SK-N-SH (cell line): ENCODE results near the gene CAPS2. TPM values are rescaled to one million over a fixed set of nuclear protein-coding genes. Genes with fewer than 3 reads are reported as not detected.
A peak's percentile ranks its signal among the peaks of the same experiment; 100 is the strongest.

Source experiments
- CTCF ChIA-PET: fragments of 300-600, 350-600 bp; formaldehyde crosslinking; extraction: SDS; loops from one replicate; lab custom pipeline; 2021; lab: Yijun Ruan, JAX
- POLR2A ChIA-PET: fragments of 350-600 bp; sonication (Branson Sonifier 250); formaldehyde crosslinking; extraction: SDS; loops from one replicate; lab custom pipeline; 2020; ENCODE audit warnings: antibody characterized with exemption, inconsistent platforms; lab: Yijun Ruan, JAX
- DNase-seq: peaks from one replicate; pipeline ENCODE4 v3.0.0; 2012
- H2AFZ ChIP-seq: fragments of 200-600 bp; sonication (generic); 2 replicates; pipeline ENCODE4 v1.8.1; 2016; ENCODE audit warnings: antibody characterized with exemption, mild to moderate bottlenecking, low read depth
- H3F3A ChIP-seq: fragments of 200-600 bp; sonication (generic); replicated peaks from 2 replicates; pipeline ENCODE3; 2016; ENCODE audit warnings: antibody characterized with exemption, mild to moderate bottlenecking; ENCODE audit not compliant: insufficient read depth
- H3K27ac ChIP-seq, 2 experiments: fragments of 200-500 bp in 1 of 2; fragments of 200-600 bp in 1 of 2; sonication (Bioruptor generic) in 1 of 2; sonication (generic), shearing (Covaris generic) in 1 of 2; 2 replicates each; pipeline versions ENCODE4 v1.5.1 to v1.6.1; 2014 to 2016; ENCODE audit warnings: low read depth in 2 of 2, inconsistent platforms in 1 of 2, low read length in 1 of 2, mild to moderate bottlenecking in 1 of 2, mixed read lengths in 1 of 2
- H3K27me3 ChIP-seq: fragments of 200-600 bp; sonication (generic), shearing (Covaris generic); 2 replicates; pipeline ENCODE4 v1.6.1; 2016; ENCODE audit warnings: mixed run types; ENCODE audit not compliant: insufficient read depth
- H3K36me3 ChIP-seq, 2 experiments: fragments of 200-500 bp in 1 of 2; fragments of 200-600 bp in 1 of 2; sonication (Bioruptor generic) in 1 of 2; sonication (generic) in 1 of 2; replicated peaks in 1 of 2; 2 replicates each; pipeline versions ENCODE3 to v1.5.1; 2014 to 2016; ENCODE audit warnings: low read length in 1 of 2, mild to moderate bottlenecking in 1 of 2; ENCODE audit not compliant: insufficient read depth in 2 of 2, control insufficient read depth in 1 of 2
- H3K4me1 ChIP-seq, 2 experiments: fragments of 200-500 bp in 1 of 2; fragments of 200-600 bp in 1 of 2; sonication (Bioruptor generic) in 1 of 2; sonication (generic), shearing (Covaris generic) in 1 of 2; 2 replicates each; pipeline versions ENCODE4 v1.5.1 to v1.6.1; 2014 to 2016; ENCODE audit warnings: low read depth in 1 of 2, low read length in 1 of 2, mixed run types in 1 of 2; ENCODE audit not compliant: insufficient read depth in 2 of 2, control insufficient read depth in 1 of 2
- H3K4me2 ChIP-seq: fragments of 200-600 bp; sonication (generic), shearing (Covaris generic); 2 replicates; pipeline ENCODE4 v1.6.1; 2017; ENCODE audit warnings: mixed run types
- H3K4me3 ChIP-seq, 2 experiments: fragments of 200-500 bp in 1 of 2; fragments of 200-600 bp in 1 of 2; sonication (Bioruptor generic) in 1 of 2; sonication (generic), shearing (Covaris generic) in 1 of 2; 2 replicates each; pipeline versions ENCODE4 v1.5.1 to v1.8.1; 2014 to 2016; ENCODE audit warnings: low read depth in 2 of 2, inconsistent platforms in 1 of 2, low read length in 1 of 2, mild to moderate bottlenecking in 1 of 2, mixed read lengths in 1 of 2, moderate library complexity in 1 of 2
- H3K79me2 ChIP-seq: fragments of 200-600 bp; sonication (generic); 2 replicates; pipeline ENCODE4 v1.8.1; 2017; ENCODE audit warnings: mild to moderate bottlenecking; ENCODE audit not compliant: insufficient read depth
- H3K9ac ChIP-seq: fragments of 200-600 bp; sonication (generic); 2 replicates; pipeline ENCODE4 v1.6.1; 2017; ENCODE audit warnings: mixed run types
- H3K9me2 ChIP-seq: fragments of 200-600 bp; sonication (generic); 2 replicates; pipeline ENCODE4 v1.6.1; 2017; ENCODE audit warnings: mixed run types
- H3K9me3 ChIP-seq: fragments of 200-600 bp; sonication (generic); 2 replicates; pipeline ENCODE4 v1.6.1; 2017; ENCODE audit warnings: mixed run types, mild to moderate bottlenecking, moderate library complexity
- H4K20me1 ChIP-seq: fragments of 200-600 bp; sonication (generic); 2 replicates; pipeline ENCODE4 v1.6.1; 2017; ENCODE audit warnings: mild to moderate bottlenecking, mixed run types; ENCODE audit not compliant: insufficient read depth
- CTCF ChIP-seq: fragments of 200-600 bp; sonication (generic); IDR thresholded peaks from 2 replicates; pipeline ENCODE4 v1.6.1; 2017; ENCODE audit warnings: antibody characterized with exemption, mild to moderate bottlenecking, moderate library complexity
- EP300 ChIP-seq, 2 experiments: IDR thresholded peaks; 2 replicates each; pipeline versions ENCODE4 v1.4.0 to v1.6.1; 2012; ENCODE audit warnings: borderline replicate concordance in 1 of 2, low read depth in 1 of 2, low read length in 1 of 2
- FOSL2 ChIP-seq: IDR thresholded peaks from 2 replicates; pipeline ENCODE4 v1.4.0; 2012; ENCODE audit warnings: low read depth, mild to moderate bottlenecking, moderate library complexity, borderline replicate concordance
- GATA2 ChIP-seq: sonication (generic); formaldehyde crosslinking; IDR thresholded peaks from 2 replicates; pipeline ENCODE4 v1.5.0; 2020; ENCODE audit warnings: mild to moderate bottlenecking, missing genetic modification reagents
- MXI1 ChIP-seq: IDR thresholded peaks from 2 replicates; pipeline ENCODE4 v1.6.1; 2012; ENCODE audit warnings: mild to moderate bottlenecking, low read depth, low read length, improper control_type of control experiment
- RAD21 ChIP-seq: IDR thresholded peaks from 2 replicates; pipeline ENCODE4 v1.6.1; 2012; ENCODE audit warnings: mild to moderate bottlenecking, low read length
- RFX5 ChIP-seq: IDR thresholded peaks from 2 replicates; pipeline ENCODE4 v1.6.1; 2012; ENCODE audit warnings: mild to moderate bottlenecking, improper control_type of control experiment, low read length
- RXRA ChIP-seq: IDR thresholded peaks from 2 replicates; pipeline ENCODE4 v1.4.0; 2012; ENCODE audit warnings: low read depth, mild to moderate bottlenecking, borderline replicate concordance
- SMC3 ChIP-seq: IDR thresholded peaks from 2 replicates; pipeline ENCODE4 v1.6.1; 2012; ENCODE audit warnings: low read depth, low read length, improper control_type of control experiment
- TCF12 ChIP-seq: IDR thresholded peaks from 2 replicates; pipeline ENCODE4 v1.4.0; 2012
- YY1 ChIP-seq: IDR thresholded peaks from 2 replicates; pipeline ENCODE4 v1.4.0; 2012; ENCODE audit warnings: low read depth, mild to moderate bottlenecking
- ZBTB33 ChIP-seq: IDR thresholded peaks from 2 replicates; pipeline ENCODE4 v1.4.0; 2012; ENCODE audit warnings: low read depth, borderline replicate concordance
- WGBS: methylation state at CpG from one replicate; pipeline ENCODE4 v1.1.6; 2017; ENCODE audit warnings: low lambda C conversion rate; 5-methylcytosine and 5-hydroxymethylcytosine counted together
- polyA plus RNA-seq, 3 experiments: library from polyadenylated mRNA; depleted of rRNA; stranded (reverse); fragments of >200 nt; gene quantifications; 2 replicates each; pipeline ENCODE4 v1.2.3, GENCODE V29; 2012
- TF ChIP-seq, protein P1 (sequence below): IDR thresholded peaks from 2 replicates; pipeline ENCODE4 v1.4.0; 2012; ENCODE audit warnings: low read depth
- TF ChIP-seq, protein P2 (sequence below): IDR thresholded peaks from 2 replicates; pipeline ENCODE4; 2012

Gene CAPS2
- polyA plus RNA-seq, 1 of the 3 experiments (the other 2 are of a cell fraction), result 5.7 TPM

DNA sequence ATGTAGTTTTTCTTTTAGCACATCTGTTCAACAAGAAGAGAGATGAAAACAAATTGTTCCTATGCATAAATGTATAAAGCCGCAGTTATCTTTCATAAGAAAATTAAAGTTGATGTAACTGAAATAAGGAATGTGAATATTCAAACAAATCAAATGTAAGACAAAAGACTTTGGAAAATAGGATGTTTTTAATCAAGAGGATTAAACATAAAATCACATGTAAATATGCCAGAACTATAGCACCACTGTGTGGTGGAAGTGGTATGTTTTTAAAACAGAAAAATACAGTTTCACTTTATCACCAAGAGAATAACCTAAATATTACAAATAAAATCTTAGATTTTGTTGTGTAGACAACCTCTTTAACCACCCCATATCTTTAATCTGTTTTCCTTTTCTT is 40.4 kb downstream of the CAPS2 start:
- 0 out of 2 replicates have a peak overlapping the region, but pooled peaks have one; percentile 2 for H3K4me2 ChIP-seq
- H3K4me3 ChIP-seq, result no peak overlapping the region
- no peaks in the 10 kb centered on the region; a peak in 1 of 4 replicates for H3K4me1 ChIP-seq
- no peak for DNase-seq
- no peak overlapping the region for H3K27ac ChIP-seq
- no peaks in the 10 kb centered on the region for H3F3A ChIP-seq
- ChIA-PET POLR2A (no interaction called here), CTCF (interaction anchor here (0.9 to 1.1 kb wide), 2 partner anchors 9 to 20 kb away, joined by 3 read pairs; no protein-coding TSS in a partner anchor)
- H3K36me3 ChIP-seq, result no peaks in the 10 kb centered on the region
- peak overlapping the region; percentile 20; the same call in 1 of the 2 replicates for H2AFZ ChIP-seq
- H3K79me2 ChIP-seq, result no peaks in the 10 kb centered on the region
- H3K9me2 ChIP-seq, result no peaks in the 10 kb centered on the region
- H3K9me3 ChIP-seq, result no peaks in the 10 kb centered on the region
- H3K9ac ChIP-seq, result no peak overlapping the region
- H3K27me3 ChIP-seq, result no peaks in the 10 kb centered on the region
- 90% methylated on average over 1 of the region's 1 CpG for WGBS
- TF ChIP-seq SMC3 (peak; percentile 30), CTCF (peak; percentile 67), RAD21 (peak; percentile 57), RXRA (no peak)
- H4K20me1 ChIP-seq, result no peaks in the 10 kb centered on the region

- Histone ChIP-seq H3K36me3 (no peaks in the 10 kb centered on the region), H2AFZ (no peak overlapping the region), H3K9me2 (no peaks in the 10 kb centered on the region), H3K9me3 (no peaks in the 10 kb centered on the region), H3K4me2 (no peak overlapping the region), H3K27ac (no peak overlapping the region), H3K4me3 (no peak overlapping the region), H3K79me2 (no peaks in the 10 kb centered on the region), H3K4me1 (no peaks in the 10 kb centered on the region; a peak in 1 of 4 replicates), H3F3A (no peaks in the 10 kb centered on the region), H3K9ac (no peak overlapping the region), H4K20me1 (no peaks in the 10 kb centered on the region), H3K27me3 (no peaks in the 10 kb centered on the region)
- WGBS, result 85% methylated on average over 1 of the region's 1 CpG
- ChIA-PET CTCF (interaction anchor here (0.8 to 1.0 kb wide), 2 partner anchors 9 to 485 kb away, joined by 3 to 4 read pairs; no protein-coding TSS in a partner anchor), POLR2A (no interaction called here)
- TF ChIP-seq, protein P1, sequence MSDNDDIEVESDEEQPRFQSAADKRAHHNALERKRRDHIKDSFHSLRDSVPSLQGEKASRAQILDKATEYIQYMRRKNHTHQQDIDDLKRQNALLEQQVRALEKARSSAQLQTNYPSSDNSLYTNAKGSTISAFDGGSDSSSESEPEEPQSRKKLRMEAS, result no peak
- no peak for TF ChIP-seq MXI1
- TF ChIP-seq, protein P2, sequence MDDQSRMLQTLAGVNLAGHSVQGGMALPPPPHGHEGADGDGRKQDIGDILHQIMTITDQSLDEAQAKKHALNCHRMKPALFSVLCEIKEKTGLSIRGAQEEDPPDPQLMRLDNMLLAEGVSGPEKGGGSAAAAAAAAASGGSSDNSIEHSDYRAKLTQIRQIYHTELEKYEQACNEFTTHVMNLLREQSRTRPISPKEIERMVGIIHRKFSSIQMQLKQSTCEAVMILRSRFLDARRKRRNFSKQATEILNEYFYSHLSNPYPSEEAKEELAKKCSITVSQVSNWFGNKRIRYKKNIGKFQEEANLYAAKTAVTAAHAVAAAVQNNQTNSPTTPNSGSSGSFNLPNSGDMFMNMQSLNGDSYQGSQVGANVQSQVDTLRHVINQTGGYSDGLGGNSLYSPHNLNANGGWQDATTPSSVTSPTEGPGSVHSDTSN, result no peak
- TF ChIP-seq EP300 (IDR thresholded peaks at IDR 0.05; ENCODE audit: borderline replicate concordance in 1 of 2, low read depth in 1 of 2, low read length in 1 of 2), result no peak
- no peak for TF ChIP-seq GATA2
- no peak for TF ChIP-seq ZBTB33
- no peak for TF ChIP-seq TCF12
- TF ChIP-seq RAD21, result no peak
- TF ChIP-seq FOSL2, result no peak
- no peak for TF ChIP-seq CTCF
- TF ChIP-seq YY1, result no peak
- TF ChIP-seq RFX5, result no peak
- DNase-seq, result no peak
These were observed 41.3 kb downstream of the CAPS2 start for GRCh38 chr12:75288860-75289259.
